UCSD-AML1 (cell line): Measurements from ENCODE around the gene RPS23.
A peak's percentile ranks its signal among the peaks of the same experiment; 100 is the strongest.

ENCODE experiments used
- DNase-seq: peaks from one replicate; lab custom pipeline; 2025; ENCODE audit not compliant: unreplicated experiment; lab: John Stamatoyannopoulos, UW

Gene RPS23

GRCh38 chr5:82277987-82278710, at the start of gene RPS23:
Gene RPS23 (minus strand): TSS chr5:82278354. CDS start chr5:82278323, 31 bp downstream.
- peak; percentile 92 for DNase-seq

GRCh38 chr5:82327941-82328340, 49.8 kb upstream of the RPS23 start:
- DNase-seq: no peak

- no peak for DNase-seq
These were observed 47.8 kb upstream of the RPS23 start for GRCh38 chr5:82325996-82326395.

GRCh38 chr5:82325155-82325554, 47.0 kb upstream of the RPS23 start:
- no peak for DNase-seq

- no peak for DNase-seq
These were observed 42.8 kb upstream of the RPS23 start for GRCh38 chr5:82320966-82321365.

- DNase-seq: no peak
These were observed 41.7 kb upstream of the RPS23 start for GRCh38 chr5:82319651-82320376.

- no peak for DNase-seq
These were observed 41.0 kb upstream of the RPS23 start for GRCh38 chr5:82319192-82319591.

GRCh38 chr5:82314964-82315758, 37.0 kb upstream of the RPS23 start:
- peak; percentile 50 for DNase-seq

GRCh38 chr5:82313016-82313415, 34.9 kb upstream of the RPS23 start:
- peak; percentile 34 for DNase-seq

- DNase-seq: peak; percentile 80
These were observed 34.3 kb upstream of the RPS23 start for GRCh38 chr5:82312373-82312856.

- no peak for DNase-seq
These were observed 31.0 kb upstream of the RPS23 start for GRCh38 chr5:82309091-82309531.

GRCh38 chr5:82308416-82308815, 30.3 kb upstream of the RPS23 start:
- no peak for DNase-seq

GRCh38 chr5:82307451-82307850, 29.3 kb upstream of the RPS23 start:
- no peak for DNase-seq

- no peak for DNase-seq
These were observed 28.0 kb upstream of the RPS23 start for GRCh38 chr5:82306151-82306550.

GRCh38 chr5:82301190-82301589, 23.0 kb upstream of the RPS23 start:
- DNase-seq: no peak

GRCh38 chr5:82298668-82299067, 20.5 kb upstream of the RPS23 start:
- DNase-seq: peak; percentile 22

- no peak for DNase-seq
These were observed 19.6 kb upstream of the RPS23 start for GRCh38 chr5:82297711-82298110.

GRCh38 chr5:82296929-82297328, 18.8 kb upstream of the RPS23 start:
- DNase-seq: no peak

- no peak for DNase-seq
These were observed 17.9 kb upstream of the RPS23 start for GRCh38 chr5:82295959-82296531.

- DNase-seq: no peak
These were observed 17.0 kb upstream of the RPS23 start for GRCh38 chr5:82295144-82295543.

GRCh38 chr5:82291420-82291819, 13.3 kb upstream of the RPS23 start:
- DNase-seq: no peak
